CD4-positive, alpha-beta T cell (primary cell): ENCODE data around the gene ADGRG1. TPM values are rescaled to one million over a fixed set of nuclear protein-coding genes. Genes with fewer than 3 reads are reported as not detected.

Experiments
- ATAC-seq: fragments of 200-7000 bp; cut with Tn5 transposase; one replicate; pipeline ENCODE4 v1.10.0; 2022; ENCODE audit warnings: mild to moderate bottlenecking; ENCODE audit not compliant: poor library complexity
- CTCF ChIA-PET: fragments of 350-600 bp; sonication (Branson Sonifier 250); formaldehyde crosslinking; loops from one replicate; lab custom pipeline; 2021; ENCODE audit warnings: antibody characterized with exemption, inconsistent platforms; lab: Charles Lee
- POLR2A ChIA-PET: fragments of 350-600 bp; sonication (Branson Sonifier 250); formaldehyde crosslinking; loops from one replicate; lab custom pipeline; 2021; ENCODE audit warnings: antibody characterized with exemption, inconsistent platforms; lab: Charles Lee
- DNase-seq, 14 experiments: peaks; one replicate each; pipeline ENCODE4 v3.0.0-alpha.2; 2013 to 2020; ENCODE audit warnings: mixed read lengths in 2 of 14
- H3K27ac ChIP-seq, 2 donors: one replicate each; pipeline versions ENCODE4 v1.5.1 to v1.7.0; 2013; ENCODE audit warnings: low read length in 2 of 2, low read depth in 1 of 2, mild to moderate bottlenecking in 1 of 2
- H3K27me3 ChIP-seq, 2 experiments: 1 replicate in 1 of 2; 2 replicates in 1 of 2; pipeline versions ENCODE4 v1.6.1 to v1.7.0; 2013; ENCODE audit warnings: low read length in 2 of 2, control low read depth in 1 of 2, mild to moderate bottlenecking in 1 of 2, moderate library complexity in 1 of 2; ENCODE audit not compliant: insufficient read depth in 2 of 2, control insufficient read depth in 1 of 2
- H3K36me3 ChIP-seq: one replicate; pipeline ENCODE4 v1.6.1; 2013; ENCODE audit warnings: low read length, control low read depth; ENCODE audit not compliant: insufficient read depth
- H3K4me1 ChIP-seq: one replicate; pipeline ENCODE4 v1.6.1; 2013; ENCODE audit warnings: low read length, control low read depth; ENCODE audit not compliant: insufficient read depth
- H3K4me3 ChIP-seq: one replicate; pipeline ENCODE4 v1.5.1; 2013; ENCODE audit warnings: mild to moderate bottlenecking, low read length, moderate library complexity
- H3K9me3 ChIP-seq, 2 experiments: 1 replicate in 1 of 2; 2 replicates in 1 of 2; pipeline versions ENCODE4 v1.6.1 to v1.7.0; 2013; ENCODE audit warnings: low read length in 2 of 2, mild to moderate bottlenecking in 2 of 2, control low read depth in 1 of 2, moderate library complexity in 1 of 2; ENCODE audit not compliant: control insufficient read depth in 1 of 2, insufficient read depth in 1 of 2
- H3K27ac Mint-ChIP-seq: one replicate; pipeline ENCODE4 v1.8.0; 2020; ENCODE audit warnings: mixed read lengths
- H3K27me3 Mint-ChIP-seq: one replicate; pipeline ENCODE4 v1.8.0; 2021; ENCODE audit warnings: mixed read lengths
- H3K36me3 Mint-ChIP-seq: one replicate; pipeline ENCODE4 v1.8.0; 2021; ENCODE audit warnings: low read depth, mixed read lengths
- H3K4me1 Mint-ChIP-seq: one replicate; pipeline ENCODE4 v1.8.0; 2021; ENCODE audit warnings: low read depth, mixed read lengths
- H3K4me3 Mint-ChIP-seq: one replicate; pipeline ENCODE4 v1.8.0; 2020; ENCODE audit warnings: mild to moderate bottlenecking, mixed read lengths
- H3K9me3 Mint-ChIP-seq: one replicate; pipeline ENCODE4 v1.8.0; 2020; ENCODE audit warnings: mixed read lengths
- CTCF ChIP-seq: fragments of 200-600 bp; IDR thresholded peaks from one replicate; pipeline ENCODE4 v1.8.0; 2022; ENCODE audit warnings: antibody characterized with exemption, mild to moderate bottlenecking
- intact Hi-C, 2 experiments: fragments of 100-400 bp; cut with DNase I in 1 of 2; cut with micrococcal nuclease in 1 of 2; formaldehyde crosslinking; loops; one replicate each; pipeline versions ENCODE4 v1.15.1 to v1.9.0; 2023 to 2025; cut with DNase I, micrococcal nuclease
- total RNA-seq, 174 experiments: library from RNA in 2 of 174; stranded (reverse) in 2 of 174; gene quantifications; one replicate each; pipeline ENCODE4 v1.2.3 and lab custom pipeline; 2021 to 2026

The ADGRG1 gene
- total RNA-seq, 2 experiments from 2014 or later, result 1.8 to 2.3 TPM

- intact Hi-C loops, result no loop called here
- H3K4me1 Mint-ChIP-seq, result no peaks in the 10 kb centered on the region
- DNase-seq (no peak), ATAC-seq (no peak)
- no peaks in the 10 kb centered on the region for H3K27me3 Mint-ChIP-seq
- Histone ChIP-seq H3K36me3 (no peaks in the 10 kb centered on the region), H3K27me3 (no peaks in the 10 kb centered on the region), H3K27ac (no peak overlapping the region), H3K4me1 (peaks cover 15% of the 10 kb centered on the region), H3K4me3 (no peak overlapping the region), H3K9me3 (no peaks in the 10 kb centered on the region)
- H3K4me3 Mint-ChIP-seq, result no peak overlapping the region
- H3K9me3 Mint-ChIP-seq, result no peaks in the 10 kb centered on the region
- TF ChIP-seq CTCF, result no peak
- no peak overlapping the region for H3K27ac Mint-ChIP-seq
- POLR2A ChIA-PET, result no interaction called here
- no peaks in the 10 kb centered on the region for H3K36me3 Mint-ChIP-seq
- CTCF ChIA-PET, result no interaction called here
Measured at GRCh38 chr16:57658130-57658877, 29.9 kb downstream of the ADGRG1 start.

GRCh38 chr16:57658878-57659674 lies 30.6 kb downstream of the ADGRG1 start:
- H3K27ac ChIP-seq, result no peak overlapping the region
- no peaks in the 10 kb centered on the region for H3K9me3 ChIP-seq
- peaks cover 15% of the 10 kb centered on the region for H3K4me1 ChIP-seq
- Mint-ChIP-seq H3K9me3 (no peaks in the 10 kb centered on the region), H3K27ac (no peak overlapping the region), H3K4me3 (no peak overlapping the region), H3K36me3 (no peaks in the 10 kb centered on the region), H3K27me3 (no peaks in the 10 kb centered on the region), H3K4me1 (no peaks in the 10 kb centered on the region)
- ATAC-seq (no peak), DNase-seq (no peak)
- H3K4me3 ChIP-seq, result no peak overlapping the region
- H3K36me3 ChIP-seq, result no peaks in the 10 kb centered on the region
- intact Hi-C loops, result no loop called here
- CTCF ChIA-PET, result no interaction called here
- POLR2A ChIA-PET, result no interaction called here
- no peak for TF ChIP-seq CTCF
- no peaks in the 10 kb centered on the region for H3K27me3 ChIP-seq

GRCh38 chr16:57660715-57661463 lies 32.5 kb downstream of the ADGRG1 start:
- H3K27me3 ChIP-seq, result no peaks in the 10 kb centered on the region
- ChIA-PET POLR2A (no interaction called here), CTCF (no interaction called here)
- H3K27ac ChIP-seq, result no peak overlapping the region
- H3K4me3 Mint-ChIP-seq, result no peak overlapping the region
- TF ChIP-seq CTCF, result no peak
- H3K36me3 Mint-ChIP-seq, result no peaks in the 10 kb centered on the region
- intact Hi-C loops, result no loop called here
- ATAC-seq (no peak), DNase-seq (no peak)
- H3K4me1 ChIP-seq, result peaks cover 11% of the 10 kb centered on the region
- no peak overlapping the region for H3K27ac Mint-ChIP-seq
- no peaks in the 10 kb centered on the region for H3K9me3 ChIP-seq
- no peaks in the 10 kb centered on the region for H3K27me3 Mint-ChIP-seq
- H3K4me3 ChIP-seq, result no peak overlapping the region
- H3K4me1 Mint-ChIP-seq, result no peaks in the 10 kb centered on the region
- H3K9me3 Mint-ChIP-seq, result no peaks in the 10 kb centered on the region
- H3K36me3 ChIP-seq, result no peaks in the 10 kb centered on the region
